ENCODE results near the gene FMN1.
A peak's percentile ranks its signal among the peaks of the same experiment; 100 is the strongest.

Gene FMN1

GRCh38 chr15:33016405-33017024, 178.0 kb downstream of the FMN1 start:
- no peak for DNase-seq (ENCODE audit: low read depth)

GRCh38 chr15:33014586-33014985, 179.9 kb downstream of the FMN1 start:
- no peak for DNase-seq (ENCODE audit: low read depth)

- DNase-seq (ENCODE audit: low read depth), result peak; percentile 66
Measured at GRCh38 chr15:33013827-33014445, 180.6 kb downstream of the FMN1 start.

GRCh38 chr15:33011976-33012375, 182.5 kb downstream of the FMN1 start:
- no peak for DNase-seq (ENCODE audit: low read depth)

- no peak for DNase-seq (ENCODE audit: low read depth)
Measured at GRCh38 chr15:33009603-33010002, 184.9 kb downstream of the FMN1 start.

GRCh38 chr15:33009026-33009425, 185.5 kb downstream of the FMN1 start:
- no peak for DNase-seq (ENCODE audit: low read depth)

- peak; percentile 95 for DNase-seq (ENCODE audit: low read depth)
Measured at GRCh38 chr15:33008284-33008995, 186.1 kb downstream of the FMN1 start.

GRCh38 chr15:33007303-33007855, 187.1 kb downstream of the FMN1 start:
- DNase-seq (ENCODE audit: low read depth), result peak; percentile 62

- no peak for DNase-seq (ENCODE audit: low read depth)
Measured at GRCh38 chr15:33005582-33005981, 188.9 kb downstream of the FMN1 start.

GRCh38 chr15:33001926-33002325, 192.6 kb downstream of the FMN1 start:
- no peak for DNase-seq (ENCODE audit: low read depth)

- DNase-seq (ENCODE audit: low read depth), result no peak
Measured at GRCh38 chr15:32998979-32999672, 195.4 kb downstream of the FMN1 start.

- DNase-seq (ENCODE audit: low read depth), result no peak
Measured at GRCh38 chr15:32998182-32998581, 196.3 kb downstream of the FMN1 start.

GRCh38 chr15:32994810-32995424, 199.6 kb downstream of the FMN1 start:
- peak; percentile 62 for DNase-seq (ENCODE audit: low read depth)

GRCh38 chr15:32993285-32993684, 201.2 kb downstream of the FMN1 start:
- DNase-seq (ENCODE audit: low read depth), result peak; percentile 31

GRCh38 chr15:32991619-32992111, 202.8 kb downstream of the FMN1 start:
- no peak for DNase-seq (ENCODE audit: low read depth)

- DNase-seq (ENCODE audit: low read depth), result no peak
Measured at GRCh38 chr15:32990071-32990470, 204.4 kb downstream of the FMN1 start.

GRCh38 chr15:32987067-32987466, 207.4 kb downstream of the FMN1 start:
- no peak for DNase-seq (ENCODE audit: low read depth)

GRCh38 chr15:32986147-32986546, 208.4 kb downstream of the FMN1 start:
- no peak for DNase-seq (ENCODE audit: low read depth)

- no peak for DNase-seq (ENCODE audit: low read depth)
Measured at GRCh38 chr15:32983679-32984078, 210.8 kb downstream of the FMN1 start.

- DNase-seq (ENCODE audit: low read depth), result no peak
Measured at GRCh38 chr15:32982001-32982400, 212.5 kb downstream of the FMN1 start.

- peak; percentile 5 for DNase-seq (ENCODE audit: low read depth)
Measured at GRCh38 chr15:32981536-32981935, 213.0 kb downstream of the FMN1 start.

- peak; percentile 58 for DNase-seq (ENCODE audit: low read depth)
Measured at GRCh38 chr15:32979710-32980109, 214.8 kb downstream of the FMN1 start.
